AML-193 (cell line): ENCODE measurements around the gene MLLT3.

Source experiments
- DNase-seq, 2 experiments: peaks; one replicate each; lab custom pipeline; 2025; lab: John Stamatoyannopoulos, UW

MLLT3 gene

DNA sequence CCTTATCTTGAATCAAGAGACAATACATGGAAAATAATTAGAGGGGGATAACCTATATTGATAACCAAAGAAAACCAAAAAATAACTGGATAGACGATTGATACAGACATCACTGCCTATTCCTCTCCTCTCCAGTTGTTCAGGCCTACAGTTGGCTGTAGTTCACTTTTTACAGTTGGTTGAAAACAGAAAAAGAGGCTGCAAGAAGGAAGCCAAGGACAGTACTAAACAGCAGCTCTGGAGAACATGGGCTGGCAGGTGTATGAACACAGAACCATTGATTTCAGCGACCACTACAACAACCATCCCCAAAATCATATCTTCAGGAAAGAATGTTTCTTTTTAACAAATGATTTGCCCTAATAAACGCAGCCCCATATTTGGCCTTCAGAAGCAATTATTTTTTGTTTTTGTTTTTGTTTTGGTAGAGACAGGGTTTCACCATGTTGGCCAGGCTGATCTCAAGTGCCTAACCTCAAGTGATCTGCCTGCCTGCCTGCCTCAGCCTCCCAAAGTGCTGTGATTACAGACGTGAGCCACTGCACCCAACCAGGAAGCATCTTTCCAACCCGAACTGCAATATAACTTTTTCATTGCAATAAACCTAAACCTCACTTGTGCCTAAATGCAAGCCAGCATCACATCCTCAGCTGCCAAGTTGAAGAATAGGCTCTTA lies 64.3 kb downstream of the MLLT3 start:
- DNase-seq, result no peak

DNA sequence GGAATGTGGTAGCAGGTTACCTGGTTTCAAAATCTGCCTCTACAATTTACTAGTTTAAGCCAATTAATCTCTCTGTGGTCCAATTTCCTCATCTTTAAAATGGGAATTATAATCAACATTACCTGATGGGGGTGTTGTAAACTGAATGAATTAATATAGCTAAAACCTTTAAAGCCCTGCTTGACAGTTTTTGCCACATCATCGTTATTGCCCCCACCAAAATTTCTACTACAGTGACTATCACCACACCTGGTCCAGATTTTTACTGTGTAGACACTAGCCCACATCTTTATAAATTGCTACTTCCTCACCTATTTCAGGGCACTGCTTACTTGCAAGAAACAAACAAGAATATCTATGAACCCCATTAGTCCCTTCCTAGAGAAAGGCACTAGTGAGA lies 65.0 kb downstream of the MLLT3 start:
- no peak for DNase-seq

DNA sequence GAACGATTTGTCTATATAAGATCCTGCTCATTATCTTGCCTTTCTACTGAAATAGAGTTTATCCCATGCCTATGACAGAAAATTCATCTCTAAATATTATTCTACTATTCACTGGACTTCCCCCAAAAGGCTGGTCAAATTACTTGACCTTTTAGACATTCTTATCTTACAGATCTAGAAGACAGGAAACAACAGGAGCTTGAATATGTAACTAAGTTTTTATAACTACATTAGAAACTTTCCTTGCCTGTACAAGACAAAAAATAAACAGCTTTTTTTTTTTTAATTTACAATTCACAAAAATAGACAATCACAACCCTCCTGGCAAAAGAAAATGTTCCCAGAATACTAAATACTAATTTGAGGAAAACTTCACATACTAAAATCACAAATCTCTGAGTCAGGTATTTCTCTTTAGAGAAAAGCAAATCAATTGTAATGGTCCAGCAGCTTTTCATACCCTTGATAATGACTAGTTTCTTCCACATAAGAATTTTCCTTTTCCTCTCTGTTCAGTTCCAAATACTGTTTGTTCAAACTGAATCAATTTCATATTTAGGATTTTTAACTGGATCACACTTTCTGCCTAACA lies 68.6 kb downstream of the MLLT3 start:
- no peak for DNase-seq

DNA sequence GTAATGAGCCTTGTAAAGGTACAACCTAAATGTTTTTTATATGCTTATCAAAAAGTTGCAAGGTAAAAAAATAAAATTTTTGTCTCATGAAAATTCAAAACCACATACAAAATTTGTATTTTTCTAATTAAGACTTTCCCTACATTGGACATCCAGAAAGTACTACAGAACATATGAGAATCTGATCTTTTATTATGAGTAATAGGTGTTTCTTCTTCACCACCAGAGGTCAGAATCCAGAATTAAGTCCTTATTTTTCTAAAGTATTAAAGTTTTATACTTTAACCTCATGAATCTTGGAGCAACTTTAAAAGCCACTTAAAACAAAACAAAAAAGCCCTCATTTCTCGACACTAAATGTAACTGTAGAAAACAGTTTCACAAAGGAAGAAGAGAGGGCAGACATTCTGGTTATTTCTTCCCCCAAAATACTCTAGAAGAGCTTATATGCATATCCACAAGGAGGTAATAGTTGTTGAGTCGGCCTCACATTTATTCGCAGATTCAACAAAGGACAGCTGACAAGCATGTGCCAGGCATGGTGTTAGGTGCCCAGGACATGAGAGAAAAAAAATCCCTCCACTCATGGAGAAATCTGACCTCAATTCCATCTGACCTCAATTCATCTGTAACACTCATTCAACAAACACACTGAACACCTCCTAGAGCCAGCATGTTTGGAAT lies 69.3 kb downstream of the MLLT3 start:
- DNase-seq, result peak in 1 of 2 experiments; percentile 28

DNA sequence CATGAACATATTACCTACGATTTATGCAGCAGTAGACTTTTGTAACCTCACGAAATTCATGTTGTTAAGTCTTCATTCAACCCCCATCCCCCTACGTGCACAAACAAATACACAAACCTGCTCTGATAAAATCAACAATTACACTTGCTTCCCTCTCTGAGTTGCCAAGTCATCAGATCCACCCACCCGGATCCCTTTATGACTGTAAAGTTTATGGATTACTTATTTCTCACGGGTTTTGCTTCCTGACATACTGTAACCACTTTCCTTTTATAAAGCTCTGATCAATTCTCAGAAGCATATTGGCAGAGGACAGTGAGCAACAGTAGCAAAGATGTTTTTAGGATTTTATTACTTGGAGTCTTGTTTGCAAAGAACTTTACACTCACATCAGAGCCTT lies 70.5 kb downstream of the MLLT3 start:
- DNase-seq, result no peak

DNA sequence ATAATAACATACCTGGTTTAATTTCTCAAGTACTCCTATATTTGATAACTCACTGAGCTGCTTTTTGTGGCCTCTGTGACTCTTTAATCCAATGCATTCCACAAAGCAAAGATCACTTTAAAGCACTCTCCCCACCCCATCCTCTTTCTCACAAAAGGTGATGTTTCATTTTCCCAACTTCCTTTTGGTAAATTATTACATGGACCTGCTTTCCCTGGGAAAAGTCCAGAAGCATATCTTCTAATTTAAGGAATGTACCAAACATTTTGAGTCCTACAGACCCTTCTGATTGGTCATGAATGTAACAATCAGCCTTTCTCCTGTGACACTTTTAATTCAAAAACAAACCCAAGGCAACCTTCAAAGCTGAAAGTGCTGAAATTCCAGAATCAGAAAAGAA lies 71.1 kb downstream of the MLLT3 start:
- DNase-seq, result no peak

DNA sequence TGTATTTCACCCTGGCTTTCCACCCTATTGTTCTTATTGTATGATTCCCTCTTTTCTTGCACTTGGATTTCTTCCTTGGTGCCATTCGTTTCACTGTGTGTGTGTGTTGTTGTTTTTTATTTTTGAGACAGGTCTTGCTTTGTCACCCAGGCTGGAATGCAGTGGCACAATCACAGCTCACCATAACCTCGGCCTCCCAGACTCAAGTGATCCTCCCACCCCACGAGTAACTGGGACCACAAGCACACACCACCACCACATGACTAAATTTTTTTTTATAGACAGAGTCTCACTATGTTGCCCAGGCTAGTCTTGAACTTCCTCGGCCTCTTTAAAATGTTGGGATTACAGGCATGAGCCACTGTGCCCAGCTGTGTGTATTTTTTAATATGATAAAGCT lies 72.0 kb downstream of the MLLT3 start:
- DNase-seq, result no peak

DNA sequence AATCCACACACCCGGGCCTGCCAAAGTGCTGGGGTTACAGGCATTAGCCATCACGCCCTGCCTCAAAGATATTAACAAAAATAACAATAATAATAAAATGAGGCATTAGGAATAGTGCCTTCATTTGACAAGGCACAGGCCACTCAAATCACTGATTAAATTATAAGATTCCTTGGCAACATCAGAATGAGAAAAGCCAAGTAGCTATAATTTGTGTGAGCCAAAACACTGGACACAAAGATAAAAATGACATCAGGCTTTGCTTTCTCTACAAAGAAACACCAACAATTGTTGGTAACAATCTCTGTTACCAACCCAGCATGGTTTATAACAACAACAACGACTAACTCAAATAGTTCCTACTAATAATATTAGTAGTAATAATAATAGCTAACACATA lies 73.2 kb downstream of the MLLT3 start:
- DNase-seq, result no peak

DNA sequence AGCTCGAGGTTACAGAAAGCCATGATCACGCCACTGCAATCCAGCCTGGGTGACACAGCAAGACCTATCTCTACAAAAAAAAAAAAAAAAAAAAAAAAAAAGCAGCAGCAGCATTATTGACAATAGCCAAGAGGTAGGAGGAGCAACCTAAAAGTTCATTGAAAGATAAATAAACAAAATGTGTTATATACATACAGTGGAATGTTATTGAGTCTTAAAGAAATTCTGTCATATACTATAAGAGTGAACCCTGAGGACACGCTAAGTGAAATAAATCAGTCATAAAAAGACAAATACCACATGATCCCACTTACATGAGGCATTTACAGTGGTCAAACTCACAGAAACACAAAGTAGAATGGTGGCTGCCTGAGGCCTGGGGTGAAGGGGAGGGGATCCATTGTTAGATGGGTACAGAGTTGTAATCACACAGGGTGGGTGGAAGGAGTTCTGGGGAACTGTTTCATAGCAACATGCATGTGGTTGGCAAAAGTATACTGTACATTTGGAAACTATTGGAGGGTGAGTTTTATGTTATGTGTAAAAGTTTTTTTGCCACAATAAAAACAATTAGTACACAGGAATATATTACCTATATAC lies 77.2 kb downstream of the MLLT3 start:
- DNase-seq, result no peak

DNA sequence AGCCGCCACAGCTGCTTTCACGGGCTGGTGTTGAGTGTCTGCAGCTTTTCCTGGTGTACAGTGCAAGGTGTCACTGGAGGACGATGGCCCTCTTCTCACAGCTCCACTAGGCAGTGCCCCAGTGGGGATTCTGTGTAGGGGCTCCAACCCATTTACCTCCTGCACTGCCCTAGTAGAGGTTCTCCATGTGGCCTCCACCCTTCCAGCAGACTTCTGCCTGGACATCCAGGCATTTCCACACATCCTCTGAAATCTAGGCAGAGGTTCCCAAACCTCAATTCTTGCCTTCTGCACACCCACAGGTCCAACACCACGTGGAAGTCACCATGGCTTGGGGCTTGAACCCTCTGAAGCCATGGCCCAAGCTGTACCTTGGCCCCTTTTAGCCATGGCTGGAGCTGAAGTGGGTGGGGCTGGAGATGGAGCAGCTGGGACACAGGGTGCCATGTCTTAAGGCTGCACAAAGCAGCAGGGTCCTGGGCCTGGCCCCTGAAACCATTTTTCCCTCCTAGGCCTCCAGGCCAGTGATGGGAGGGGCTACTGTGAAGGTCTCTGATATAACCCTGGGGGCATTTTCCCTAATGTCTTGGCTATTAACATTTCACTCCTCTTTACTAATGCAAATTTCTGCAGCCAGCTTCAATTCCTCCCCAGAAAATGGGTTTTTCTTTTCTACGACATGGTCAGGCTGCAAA lies 82.0 kb downstream of the MLLT3 start:
- DNase-seq, result no peak

DNA sequence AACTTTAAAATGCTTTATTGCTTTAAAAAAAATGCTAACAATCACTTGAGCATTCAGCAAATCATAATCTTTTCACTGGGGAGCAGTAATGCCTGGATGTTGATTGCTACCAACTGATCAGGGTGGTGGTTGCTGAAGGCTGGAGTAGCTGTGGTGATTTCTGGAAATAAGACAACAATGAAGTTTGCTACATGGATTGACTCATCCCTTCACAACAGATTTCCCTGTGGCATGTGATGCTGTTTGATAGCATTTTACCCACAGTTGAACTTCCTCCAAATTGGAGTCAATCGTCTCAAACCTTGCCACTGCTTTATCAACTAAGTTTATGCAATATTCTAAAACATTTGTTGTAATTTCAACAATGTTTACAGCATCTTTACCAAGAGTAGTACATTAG lies 83.3 kb downstream of the MLLT3 start:
- no peak for DNase-seq

DNA sequence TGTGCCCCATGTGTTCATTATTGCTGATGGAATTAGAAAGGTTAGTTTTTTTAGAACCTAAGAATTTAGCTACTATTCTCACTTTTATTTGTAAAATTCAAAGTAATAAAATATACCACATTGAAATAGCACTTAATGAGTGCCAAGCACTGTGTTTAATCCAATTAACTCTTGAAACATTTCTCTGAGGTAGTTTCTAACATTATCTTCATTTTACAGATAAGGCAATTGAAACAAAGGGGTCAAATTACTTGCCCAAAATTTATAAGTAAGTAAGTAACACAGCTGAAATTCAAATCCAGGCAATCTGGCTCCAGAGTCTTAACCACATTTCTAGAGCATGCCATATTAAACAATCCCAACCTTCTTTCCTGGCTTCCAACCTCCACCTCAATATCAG lies 84.2 kb downstream of the MLLT3 start:
- DNase-seq, result no peak

DNA sequence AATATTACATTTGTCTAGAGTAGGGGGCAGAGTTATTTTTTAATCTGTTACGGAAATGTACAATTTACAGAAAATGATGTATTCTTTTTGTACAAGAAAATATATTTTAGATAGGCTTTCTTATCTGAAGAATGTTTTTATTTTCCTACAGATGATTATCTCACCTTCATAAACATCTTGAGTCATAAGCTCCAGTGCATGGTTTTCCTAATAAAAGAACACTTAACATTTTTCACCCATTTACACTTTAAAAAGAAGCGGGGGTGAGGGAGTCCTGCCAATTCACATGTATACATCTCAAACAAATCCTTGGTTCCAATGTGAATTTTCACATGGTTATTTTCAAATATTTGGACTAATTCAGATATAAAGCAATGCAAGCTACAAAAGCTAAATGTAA lies 85.0 kb downstream of the MLLT3 start:
- no peak for DNase-seq

DNA sequence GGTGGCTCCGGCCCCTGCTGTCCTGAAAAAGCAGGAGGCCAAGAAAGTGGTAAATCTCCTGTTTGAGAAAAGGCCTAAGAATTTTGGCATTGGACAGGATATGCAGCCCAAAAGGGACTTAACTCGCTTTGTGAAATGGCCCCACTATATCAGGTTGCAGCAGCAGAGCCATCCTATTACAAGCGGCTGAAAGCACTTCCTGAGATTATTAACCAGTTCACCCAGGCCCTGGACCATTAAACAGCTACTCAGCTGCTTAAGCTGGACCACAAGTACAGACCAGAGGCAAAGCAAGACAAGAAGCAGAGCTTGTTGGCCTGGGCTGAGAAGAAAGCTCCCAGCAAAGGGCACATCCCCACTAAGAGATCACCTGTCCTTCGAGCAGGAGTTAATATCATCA lies 89.7 kb downstream of the MLLT3 start:
- DNase-seq, result no peak

DNA sequence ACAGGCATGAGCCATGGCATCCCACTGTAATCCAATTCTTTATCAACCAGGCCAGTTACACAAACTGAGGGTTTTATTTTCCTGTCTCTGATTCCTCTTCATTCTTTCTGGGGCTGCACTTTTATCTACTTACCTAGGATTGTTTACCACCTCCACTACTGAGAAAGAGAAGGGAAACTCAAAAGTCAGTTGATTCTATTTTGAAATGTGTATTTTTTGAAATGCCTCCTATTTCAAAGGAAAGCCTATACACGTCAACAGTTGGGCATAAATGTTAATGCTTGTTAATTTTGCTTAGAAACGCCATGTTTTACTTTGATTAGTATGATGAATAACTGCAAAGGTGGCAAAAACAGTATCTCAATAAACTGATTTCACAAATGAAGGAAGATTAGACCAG lies 92.5 kb downstream of the MLLT3 start:
- no peak for DNase-seq

DNA sequence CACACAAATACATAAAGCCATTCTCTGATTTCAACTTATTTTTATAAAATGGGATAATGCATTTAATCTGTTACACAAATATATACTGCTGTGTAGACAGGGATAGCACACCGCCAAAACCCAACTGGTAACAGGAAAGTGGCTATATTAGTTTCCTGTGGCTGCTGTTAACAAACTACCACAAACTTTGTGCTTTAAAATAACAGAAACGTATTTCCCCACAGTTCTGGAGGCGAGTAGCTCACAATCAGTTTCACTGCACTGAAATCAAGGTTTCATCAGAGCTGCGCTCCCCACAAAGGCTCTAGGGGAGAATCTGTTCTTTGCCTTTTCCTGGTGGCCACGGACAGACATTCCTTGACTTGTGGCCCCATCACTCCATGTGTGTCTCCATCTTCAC lies 94.0 kb downstream of the MLLT3 start:
- no peak for DNase-seq

DNA sequence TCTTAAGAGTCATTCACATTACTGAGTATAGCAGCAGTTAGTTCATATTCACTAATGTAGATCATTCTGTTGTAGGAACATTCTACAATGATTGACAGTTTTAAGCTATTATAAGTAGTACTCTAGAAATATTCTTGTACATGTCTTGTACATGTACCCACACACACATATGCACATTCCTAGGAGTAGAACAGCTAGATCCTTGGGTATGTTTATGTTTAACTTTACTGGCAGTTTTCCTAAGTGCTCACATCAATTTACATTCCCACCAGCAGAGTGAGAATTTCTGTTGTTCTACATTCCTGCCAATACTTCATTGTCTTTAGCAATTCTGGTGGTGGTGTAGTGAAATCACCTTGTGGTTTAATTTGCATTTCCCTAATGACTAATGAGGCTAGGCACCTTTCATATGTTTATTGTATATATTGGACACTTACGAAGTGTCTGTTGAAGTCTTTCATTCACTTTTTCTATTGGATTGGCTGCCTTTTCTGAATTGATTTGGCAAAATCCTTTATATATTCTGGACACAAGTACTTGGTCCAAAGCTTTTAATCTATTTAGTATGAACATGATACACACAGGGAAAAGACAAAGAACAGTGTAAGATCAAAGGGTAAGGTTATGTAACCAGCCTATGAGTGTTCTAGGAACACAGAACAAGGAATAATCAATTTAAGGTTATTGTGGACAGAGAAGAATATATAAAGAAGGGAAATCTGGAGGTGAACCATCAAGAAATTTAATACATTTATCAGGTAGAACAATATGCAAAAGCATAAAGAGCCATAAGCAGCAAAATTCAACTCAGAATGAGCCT lies 95.6 kb downstream of the MLLT3 start:
- no peak for DNase-seq

DNA sequence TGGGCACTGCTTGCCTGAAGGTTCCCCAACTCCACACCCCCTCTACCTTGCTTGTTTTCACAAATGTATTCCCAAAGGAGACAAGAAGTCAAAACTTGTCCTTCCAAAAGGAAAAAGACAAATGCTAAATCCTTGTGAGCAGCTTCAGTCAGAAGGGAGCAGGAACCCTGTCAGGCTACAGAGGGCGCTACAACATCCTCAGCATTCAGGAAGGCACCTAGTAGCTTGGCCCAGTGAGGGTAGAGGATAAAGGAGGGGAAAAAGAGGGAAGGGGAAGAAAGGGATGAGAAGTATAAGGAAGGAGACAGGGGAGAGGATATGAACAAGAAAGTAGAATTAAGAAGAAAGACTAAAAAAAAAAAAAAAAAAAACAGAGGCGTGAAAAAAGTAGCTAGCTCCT lies 97.5 kb downstream of the MLLT3 start:
- peak; percentile 3 to 9 for DNase-seq

DNA sequence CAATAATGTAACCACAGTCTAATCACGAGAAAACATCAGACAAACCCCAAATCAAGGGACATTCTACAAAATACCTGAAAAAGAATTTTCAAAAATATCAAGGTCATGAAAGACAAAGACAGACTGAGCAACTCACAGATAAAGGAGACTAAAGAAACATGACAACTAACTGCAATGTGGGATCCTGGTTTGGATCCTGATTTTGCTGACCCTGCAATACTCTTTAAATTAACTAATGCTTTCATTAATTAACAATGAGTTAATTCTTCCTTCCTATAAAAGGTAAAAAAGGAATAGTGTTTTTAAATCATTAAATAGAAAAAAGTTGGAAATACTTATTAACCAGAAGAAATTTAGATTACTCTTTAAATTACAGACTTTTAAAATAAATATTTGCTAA lies 103.6 kb downstream of the MLLT3 start:
- DNase-seq, result no peak

DNA sequence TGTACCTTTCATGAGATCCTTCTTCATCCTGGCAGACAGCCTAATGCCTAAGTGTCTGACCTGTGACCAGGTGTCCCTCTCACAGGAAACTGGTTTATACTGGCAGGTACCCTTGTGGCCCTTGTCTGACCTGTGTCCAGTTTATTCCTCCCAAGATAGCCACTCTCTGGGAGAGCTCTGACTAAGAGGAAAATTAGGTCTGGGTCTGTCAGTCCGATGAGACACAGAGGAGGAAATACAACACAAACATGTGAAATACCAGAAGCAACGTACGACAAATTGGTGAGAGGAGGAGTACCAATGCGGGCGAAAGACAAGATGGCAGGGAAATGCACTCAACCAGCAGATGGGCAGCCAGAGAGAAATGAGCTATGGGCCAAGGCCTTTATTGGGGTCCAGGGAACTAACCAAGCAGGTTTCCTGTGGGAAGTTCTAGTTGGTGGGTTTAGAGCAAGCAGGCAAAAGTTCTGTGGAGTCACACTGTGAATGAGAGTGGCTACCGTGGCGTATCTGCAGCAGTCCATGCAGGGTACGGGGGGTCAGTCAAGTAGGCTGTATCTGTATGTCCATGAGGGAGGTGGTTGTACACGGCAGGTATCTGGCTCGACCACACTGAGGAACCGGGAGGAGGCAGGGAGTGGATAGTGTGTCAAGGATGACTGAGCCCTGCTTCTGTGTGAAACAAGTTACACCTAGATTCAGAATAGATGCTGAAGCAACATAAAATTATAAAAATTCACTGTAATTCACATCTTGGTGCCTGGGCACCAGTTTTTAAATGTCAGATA lies 109.0 kb downstream of the MLLT3 start:
- DNase-seq, result no peak

DNA sequence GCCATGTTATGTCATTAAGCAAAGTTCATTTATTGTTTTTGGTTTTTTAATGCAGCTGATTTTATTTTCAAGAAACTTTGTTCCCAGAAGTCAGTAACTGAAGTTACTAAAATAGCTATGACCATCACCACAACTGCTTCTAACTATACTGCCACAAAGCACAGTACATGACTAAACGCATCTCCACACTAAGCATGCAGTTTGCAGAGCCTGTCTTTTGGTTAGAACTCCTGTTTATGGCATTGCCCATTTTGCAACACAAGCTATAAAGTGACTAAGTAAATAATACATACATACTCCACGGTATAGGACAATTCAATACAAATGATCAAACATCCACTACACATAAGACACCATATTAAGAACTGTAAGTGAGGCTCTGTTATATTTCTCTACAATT lies 109.7 kb downstream of the MLLT3 start:
- no peak for DNase-seq
